Measurements from ENCODE around the gene CUX1.

CUX1 gene

DNA sequence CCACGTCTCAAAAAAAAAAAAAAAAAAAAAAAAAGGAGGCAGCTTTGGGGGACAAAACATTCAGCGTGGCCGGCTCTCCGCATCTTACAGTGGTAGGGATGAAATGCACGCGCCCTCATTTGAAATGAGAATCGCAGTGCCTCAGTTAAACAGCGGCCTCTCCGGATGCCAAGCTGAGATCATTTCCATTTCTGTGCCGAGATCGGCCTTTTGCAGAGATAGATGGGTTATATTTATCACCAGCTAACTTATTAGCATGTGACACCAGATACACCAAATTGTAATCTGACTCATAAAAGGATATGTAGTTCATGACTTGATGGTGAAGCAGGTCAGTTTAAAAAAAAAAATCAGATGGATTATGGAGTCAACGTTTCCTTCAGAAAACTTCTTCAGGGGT lies 138.7 kb downstream of the CUX1 start:
- no peak for DNase-seq (ENCODE audit: low read depth in 2 of 2)

- DNase-seq (ENCODE audit: low read depth in 2 of 2) = no peak
Observed at GRCh38 chr7:101957744-101958525, 140.5 kb downstream of the CUX1 start.

DNA sequence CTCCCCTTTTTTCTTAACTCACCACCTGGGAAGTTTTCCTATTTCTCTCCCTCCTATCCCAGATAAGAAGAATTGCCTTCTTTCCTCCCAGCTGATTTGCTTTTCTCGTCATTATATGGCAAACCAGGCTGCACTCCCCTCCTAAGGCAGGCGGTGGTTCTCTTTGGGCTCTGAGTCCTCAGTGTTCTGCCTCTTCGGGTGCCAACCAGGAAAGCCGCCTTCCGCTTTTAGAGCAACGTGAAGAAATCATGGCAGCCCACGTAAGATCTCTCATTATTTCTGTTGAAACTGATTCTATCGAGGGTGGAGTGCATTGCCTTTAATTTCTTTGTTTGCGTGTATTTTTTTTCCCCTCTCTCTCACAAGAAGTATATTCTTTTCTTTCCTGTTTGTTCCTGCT lies 141.9 kb downstream of the CUX1 start:
- no peak for DNase-seq (ENCODE audit: low read depth in 2 of 2)

GRCh38 chr7:101959829-101960228 lies 142.4 kb downstream of the CUX1 start:
- DNase-seq (ENCODE audit: low read depth in 2 of 2) = no peak

- DNase-seq (ENCODE audit: low read depth in 2 of 2) = no peak
Observed at GRCh38 chr7:101960323-101960722, 142.9 kb downstream of the CUX1 start.

- DNase-seq (ENCODE audit: low read depth in 2 of 2) = no peak
Observed at GRCh38 chr7:101960985-101961708, 143.7 kb downstream of the CUX1 start.

GRCh38 chr7:101961811-101962210 lies 144.4 kb downstream of the CUX1 start:
- DNase-seq (ENCODE audit: low read depth in 2 of 2) = no peak

DNA sequence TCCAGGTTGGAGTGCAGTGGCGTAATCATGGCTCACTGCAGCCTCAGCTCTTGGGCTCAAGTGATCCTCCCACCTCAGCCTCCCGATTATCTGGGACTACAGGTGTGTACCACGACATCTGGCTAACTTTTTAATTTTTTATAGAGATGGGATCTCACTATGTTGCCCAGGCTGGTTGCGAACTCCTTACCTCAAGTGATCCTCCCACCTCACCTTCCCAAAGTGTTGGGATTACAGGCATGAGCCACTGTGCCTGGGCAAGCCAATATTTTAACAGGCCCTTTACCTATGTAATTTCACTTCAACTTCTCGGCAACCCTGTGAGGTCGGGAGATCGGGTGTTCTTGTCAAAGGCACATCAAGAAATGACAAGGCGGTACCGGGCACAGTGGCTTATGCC lies 146.3 kb downstream of the CUX1 start:
- no peak for DNase-seq (ENCODE audit: low read depth in 2 of 2)

GRCh38 chr7:101964680-101965452 lies 147.4 kb downstream of the CUX1 start:
- DNase-seq (ENCODE audit: low read depth in 2 of 2) = no peak

DNA sequence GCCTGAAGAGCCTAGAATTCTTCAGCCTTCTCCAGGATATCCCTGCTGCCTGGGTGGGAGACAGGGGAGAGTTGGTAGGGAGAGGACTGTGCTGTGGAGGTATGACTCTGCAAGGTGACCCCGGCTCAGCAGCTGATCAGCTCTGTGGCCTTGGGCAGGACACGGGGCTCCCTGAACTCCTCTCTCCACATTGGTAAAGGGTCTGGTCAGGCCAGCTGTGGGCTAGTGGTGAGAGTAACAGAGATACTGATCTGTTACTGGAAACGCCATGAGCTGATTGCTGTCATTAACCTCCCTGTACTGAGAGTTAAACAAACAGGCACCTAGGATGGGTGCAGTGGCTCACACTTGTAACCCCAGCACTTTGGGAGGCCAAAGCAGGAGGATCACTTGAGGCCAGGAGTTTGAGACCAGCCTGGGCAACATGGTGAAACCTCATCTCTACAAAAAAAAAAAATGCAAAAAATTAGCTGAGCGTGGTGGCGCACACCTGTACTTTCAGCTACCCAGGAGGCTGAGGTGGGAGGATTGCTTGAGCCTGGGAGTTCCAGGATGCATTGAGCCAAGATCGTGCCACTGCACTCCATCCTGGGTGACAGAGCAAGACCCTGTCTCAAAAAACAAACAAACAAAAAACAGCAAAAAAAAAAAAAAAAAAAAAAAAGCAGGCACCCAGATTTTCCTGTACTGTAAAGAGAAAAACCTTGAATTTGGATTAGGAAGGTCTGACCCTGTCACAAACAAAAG lies 151.5 kb downstream of the CUX1 start:
- no peak for DNase-seq (ENCODE audit: low read depth in 2 of 2)

DNA sequence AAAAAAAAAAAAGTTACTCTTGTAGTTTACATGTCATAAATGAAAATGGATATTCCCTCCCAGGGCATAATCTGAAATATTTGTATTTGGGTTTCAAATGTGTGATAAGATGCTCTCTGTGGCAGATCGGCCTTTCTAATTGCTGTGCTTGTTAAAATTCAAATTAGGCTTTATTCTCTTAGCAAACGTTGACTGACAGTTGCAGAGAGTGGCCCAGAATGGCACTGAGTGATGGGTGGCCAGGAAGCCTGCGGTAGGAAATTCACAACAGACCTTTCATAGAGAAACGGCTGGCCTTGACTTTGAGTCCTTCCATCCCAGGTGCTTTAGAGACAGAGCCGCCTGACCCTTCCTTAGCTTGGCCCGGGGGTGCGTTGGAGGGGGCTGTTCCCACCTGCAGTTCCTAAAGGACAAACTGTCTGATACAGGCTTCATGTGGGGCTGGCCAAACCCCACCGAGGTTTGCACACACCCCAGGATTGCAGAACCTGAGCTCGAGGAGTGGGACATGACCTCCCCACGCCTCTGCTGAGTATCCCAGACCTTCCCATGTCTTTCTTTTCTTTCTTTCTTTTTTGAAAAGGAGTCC lies 152.7 kb downstream of the CUX1 start:
- DNase-seq (ENCODE audit: low read depth in 2 of 2) = no peak

- no peak for DNase-seq (ENCODE audit: low read depth in 2 of 2)
Observed at GRCh38 chr7:101970801-101971200, 153.4 kb downstream of the CUX1 start.

- no peak for DNase-seq (ENCODE audit: low read depth in 2 of 2)
Observed at GRCh38 chr7:101971457-101971856, 154.0 kb downstream of the CUX1 start.

DNA sequence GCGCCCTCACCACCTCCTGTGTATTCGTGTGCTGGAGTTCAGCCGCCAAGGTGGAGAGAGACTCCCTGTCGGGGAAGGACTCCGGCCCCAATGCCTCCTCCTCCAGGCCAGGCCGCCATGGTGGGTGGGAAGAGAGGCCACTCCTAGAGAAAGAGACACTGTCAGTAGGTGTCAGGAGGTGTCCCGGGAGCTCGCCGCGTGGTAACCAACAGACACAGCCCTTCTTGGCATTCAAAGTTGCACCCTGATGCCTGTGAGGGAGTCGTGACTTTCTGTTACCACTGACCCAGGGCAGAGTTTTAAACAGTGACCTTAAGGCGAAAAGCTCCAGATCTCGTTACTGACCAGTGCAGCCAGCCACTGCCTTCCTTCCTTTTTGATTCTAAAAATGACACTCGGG lies 155.2 kb downstream of the CUX1 start:
- no peak for DNase-seq (ENCODE audit: low read depth in 2 of 2)

DNA sequence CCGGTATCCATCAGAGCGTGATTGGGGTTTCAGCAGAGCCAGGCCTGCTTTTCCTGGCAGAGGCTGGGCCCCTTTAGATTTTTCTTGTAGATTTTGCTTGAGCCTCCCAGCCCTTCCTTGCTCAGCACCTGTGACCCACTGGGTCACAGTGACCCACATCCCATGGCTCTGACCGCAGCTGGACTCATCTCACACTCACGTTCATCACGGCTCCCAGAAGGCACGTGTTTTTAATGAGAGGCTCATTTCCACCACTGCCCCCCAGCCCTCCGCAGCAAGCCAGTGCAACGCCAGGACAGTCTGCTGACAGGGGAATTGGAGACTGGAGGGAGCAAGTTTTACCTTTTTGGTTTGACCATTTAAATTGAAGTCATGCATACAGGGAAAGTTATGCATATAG lies 155.7 kb downstream of the CUX1 start:
- DNase-seq (ENCODE audit: low read depth in 2 of 2) = no peak

- DNase-seq (ENCODE audit: low read depth in 2 of 2) = no peak
Observed at GRCh38 chr7:101974393-101974792, 157.0 kb downstream of the CUX1 start.

DNA sequence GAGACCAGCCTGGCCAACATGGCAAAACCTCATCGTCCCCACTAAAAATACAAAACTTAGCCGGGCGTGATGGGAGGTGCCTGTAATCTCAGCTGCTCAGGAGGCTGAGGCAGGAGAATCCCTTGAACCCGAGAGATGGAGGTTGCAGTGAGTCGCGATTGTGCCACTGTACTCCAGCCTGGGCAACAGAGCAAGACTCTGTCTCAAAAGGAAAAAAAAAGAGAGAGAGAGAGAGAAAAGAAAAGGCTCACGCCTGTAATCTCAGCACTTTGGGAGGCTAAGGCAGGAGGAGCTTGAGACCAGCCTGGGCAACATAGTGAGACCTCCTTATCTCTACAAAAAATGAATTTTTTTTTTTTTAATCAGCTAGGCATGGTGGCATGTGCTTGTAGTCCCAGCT lies 157.6 kb downstream of the CUX1 start:
- DNase-seq (ENCODE audit: low read depth in 2 of 2) = no peak

GRCh38 chr7:101976411-101976810 lies 159.0 kb downstream of the CUX1 start:
- no peak for DNase-seq (ENCODE audit: low read depth in 2 of 2)

- no peak for DNase-seq (ENCODE audit: low read depth in 2 of 2)
Observed at GRCh38 chr7:101977249-101977648, 159.8 kb downstream of the CUX1 start.

- no peak for DNase-seq (ENCODE audit: low read depth in 2 of 2)
Observed at GRCh38 chr7:101978683-101979082, 161.3 kb downstream of the CUX1 start.

- no peak for DNase-seq (ENCODE audit: low read depth in 2 of 2)
Observed at GRCh38 chr7:101983147-101983811, 165.9 kb downstream of the CUX1 start.

Data from stimulated activated CD4-positive, alpha-beta T cell treated with anti-CD3 and anti-CD28 coated beads, Interleukin-1b, Interleukin-23, amount 100 ng/mL, for 1 hour (primary cell).